HG02884 (cell line): ENCODE data around the gene UGT2A1.

Experiments used
- ATAC-seq: cut with Tn5 transposase; IDR thresholded peaks from one replicate; pipeline ENCODE4 v1.9.1; 2021; ENCODE audit warnings: mild to moderate bottlenecking, moderate library complexity; ENCODE audit not compliant: unreplicated experiment

Gene UGT2A1

DNA sequence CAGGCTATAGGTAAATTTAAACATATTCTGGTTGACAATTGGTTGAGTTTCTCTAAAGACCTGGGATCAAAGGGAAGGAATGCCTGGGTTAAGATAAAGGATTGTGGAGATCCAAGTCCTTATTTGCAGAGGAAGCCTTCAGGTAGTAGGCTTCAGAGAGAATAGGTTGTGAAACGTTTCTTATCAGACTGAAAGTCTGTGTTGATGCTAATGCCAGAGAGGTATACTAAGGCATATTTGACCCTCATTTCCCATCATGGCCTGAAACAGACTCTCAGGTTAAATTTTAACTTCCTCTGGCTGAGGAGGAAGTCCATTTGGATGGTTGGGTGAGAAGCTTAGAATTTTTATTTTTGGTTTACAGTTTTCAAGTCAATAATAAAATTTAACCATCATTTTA is 61.7 kb downstream of the UGT2A1 start:
- no peak for ATAC-seq

DNA sequence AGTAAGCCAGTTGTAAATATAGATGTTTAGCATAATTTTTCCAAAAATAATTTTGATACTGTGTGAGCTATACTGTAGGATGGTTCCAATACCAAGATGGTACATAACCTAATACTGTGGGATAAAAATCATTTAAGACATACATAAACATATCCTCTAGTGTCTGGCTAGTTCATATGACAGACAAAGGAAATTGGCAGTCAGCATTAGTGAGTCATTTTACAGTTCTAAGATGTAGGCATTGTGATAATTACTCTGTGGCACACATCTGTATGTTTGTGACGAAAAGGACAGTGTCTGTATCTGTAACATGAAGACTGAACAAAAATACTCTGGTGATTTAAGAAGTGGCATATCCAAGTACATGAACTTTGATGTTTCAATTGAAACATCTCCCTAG is 63.2 kb downstream of the UGT2A1 start:
- ATAC-seq, result no peak

DNA sequence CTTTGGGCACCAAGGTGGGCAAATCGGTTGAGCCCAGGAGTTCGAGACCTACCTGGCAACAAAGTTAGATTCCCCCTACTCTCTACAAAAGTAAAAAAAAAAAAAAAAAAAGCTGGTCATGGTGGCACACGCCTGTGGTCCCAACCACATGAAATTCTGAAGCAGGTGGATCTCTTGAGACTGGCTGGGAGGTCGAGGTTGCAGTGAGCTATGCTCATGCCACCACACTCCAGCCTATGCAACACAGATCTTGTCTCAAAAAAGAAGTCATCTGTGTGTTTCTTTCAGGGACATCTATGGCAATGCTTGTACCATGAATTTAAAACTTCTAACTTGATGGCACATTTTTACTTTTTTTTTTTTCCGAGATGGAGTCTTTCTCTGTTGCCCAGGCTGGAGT is 68.9 kb downstream of the UGT2A1 start:
- ATAC-seq, result no peak

DNA sequence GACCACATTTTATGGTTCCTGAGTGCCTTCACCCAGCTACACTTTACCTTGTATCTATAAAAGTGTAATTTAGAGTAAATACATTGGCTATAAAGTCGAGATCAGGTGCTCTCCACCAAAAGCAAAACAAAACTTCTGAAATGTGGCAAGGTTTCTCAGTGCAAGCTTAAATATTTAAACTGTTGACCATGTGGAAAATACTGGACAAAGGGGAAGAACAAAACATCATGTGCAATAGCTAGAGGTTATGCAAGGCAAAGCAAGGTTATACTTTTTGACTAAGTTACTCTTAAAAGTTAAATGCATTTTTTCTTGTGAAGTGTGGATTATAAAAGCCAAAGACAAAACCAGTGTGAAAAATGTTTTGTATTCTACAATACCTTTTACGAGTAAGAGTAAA is 69.5 kb downstream of the UGT2A1 start:
- no peak for ATAC-seq

DNA sequence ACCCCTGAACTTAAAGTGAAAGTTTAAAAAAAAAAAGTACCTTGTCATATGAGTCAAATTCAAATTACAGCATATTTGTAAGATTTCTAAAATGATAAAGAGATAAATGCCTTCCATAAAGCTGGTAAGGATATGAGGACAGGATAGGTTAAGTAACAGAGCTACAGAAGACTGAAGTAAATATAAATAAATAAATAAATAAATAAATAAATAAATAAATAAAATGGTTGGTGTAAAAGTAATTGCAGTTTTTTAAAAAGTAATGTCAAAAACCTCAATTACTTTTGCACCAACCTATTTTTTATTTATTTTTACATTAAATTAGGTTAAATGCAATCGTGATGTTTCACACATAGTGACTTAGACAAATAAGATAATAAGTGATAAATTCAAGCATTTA is 75.8 kb downstream of the UGT2A1 start:
- no peak for ATAC-seq

DNA sequence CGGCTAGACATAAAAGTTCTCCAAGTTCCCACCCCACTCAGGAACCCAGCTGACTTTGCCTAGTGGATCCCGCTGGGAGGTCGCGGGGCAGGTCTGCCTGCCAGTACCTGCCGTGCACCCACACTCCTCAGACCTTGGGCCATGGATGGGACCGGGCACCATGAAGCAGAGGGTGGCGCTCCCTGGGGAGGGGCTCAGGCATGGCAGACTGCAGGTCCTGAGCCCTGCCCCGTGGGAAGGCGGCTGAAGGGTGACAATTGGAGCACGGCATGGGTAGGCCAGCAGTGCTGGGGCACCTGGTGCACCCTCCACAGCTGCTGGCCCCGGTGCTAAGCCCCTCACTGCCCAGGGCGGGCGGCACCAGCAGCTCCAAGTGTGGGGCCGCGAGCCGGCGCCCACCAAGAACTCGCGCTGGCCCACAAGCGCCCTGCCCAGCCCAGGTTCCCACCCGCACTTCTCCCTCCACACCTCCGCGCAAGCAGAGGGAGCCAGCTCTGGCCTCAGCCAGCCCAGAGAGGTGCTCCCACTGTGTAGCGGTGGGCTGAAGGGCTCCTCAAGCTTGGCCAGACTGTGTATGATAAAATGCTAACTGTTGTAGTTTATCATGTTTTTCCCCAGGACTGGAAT is 76.7 kb downstream of the UGT2A1 start:
- no peak for ATAC-seq

DNA sequence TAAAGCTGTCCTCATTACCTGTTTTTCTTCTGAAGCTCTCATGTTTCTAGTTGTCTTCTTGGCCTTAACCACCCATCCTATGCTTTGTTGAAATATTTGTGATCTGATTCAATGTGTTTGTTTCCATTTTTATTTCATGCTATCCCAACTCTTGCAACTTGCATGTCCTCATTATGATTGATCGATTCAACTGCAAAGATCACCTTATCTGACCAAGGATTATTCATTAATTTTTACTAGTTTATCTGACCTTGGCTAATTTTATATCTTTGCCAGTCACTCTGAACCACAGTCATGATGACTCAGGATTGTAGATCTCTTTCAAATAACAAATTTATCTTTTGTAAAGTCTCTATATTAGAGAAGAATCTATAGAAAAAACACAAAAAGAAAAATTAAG is 84.3 kb downstream of the UGT2A1 start:
- no peak for ATAC-seq

DNA sequence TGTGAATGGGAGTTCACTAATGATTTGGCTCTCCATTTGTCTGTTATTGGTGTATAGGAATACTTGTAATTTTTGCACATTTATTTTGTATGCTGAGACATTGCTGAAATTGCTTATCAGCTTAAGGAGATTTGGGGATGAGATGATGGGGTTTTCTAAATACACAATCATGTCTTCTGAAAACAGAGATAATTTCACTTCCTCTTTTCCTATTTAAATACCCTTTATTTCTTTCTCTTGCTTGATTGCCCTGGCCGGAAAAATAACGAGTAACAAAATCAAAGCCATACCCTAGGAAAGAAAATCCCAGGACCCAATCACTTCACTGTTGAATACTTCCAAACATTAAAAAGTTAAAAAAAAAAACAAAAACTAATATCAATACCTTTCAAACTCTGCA is 89.6 kb downstream of the UGT2A1 start:
- no peak for ATAC-seq

DNA sequence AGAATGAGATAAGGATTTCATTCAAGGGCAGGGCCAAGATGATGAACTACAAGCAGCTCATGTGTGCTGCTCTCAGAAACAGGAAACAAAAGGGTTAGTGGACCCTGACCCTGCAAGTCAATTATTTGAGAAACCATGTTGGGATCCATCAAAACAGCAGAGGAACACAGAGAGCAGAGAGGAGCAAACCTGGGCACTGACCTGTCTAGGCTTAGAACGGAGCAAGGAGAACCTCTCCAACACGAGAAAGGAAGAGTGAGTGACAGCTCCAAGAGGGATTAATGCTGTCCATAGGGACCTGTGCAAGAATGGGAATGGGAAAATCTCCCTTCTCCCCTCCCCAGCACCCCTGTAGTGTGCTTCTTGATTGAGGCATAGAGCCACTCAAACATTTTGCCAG is 103.4 kb downstream of the UGT2A1 start:
- no peak for ATAC-seq

DNA sequence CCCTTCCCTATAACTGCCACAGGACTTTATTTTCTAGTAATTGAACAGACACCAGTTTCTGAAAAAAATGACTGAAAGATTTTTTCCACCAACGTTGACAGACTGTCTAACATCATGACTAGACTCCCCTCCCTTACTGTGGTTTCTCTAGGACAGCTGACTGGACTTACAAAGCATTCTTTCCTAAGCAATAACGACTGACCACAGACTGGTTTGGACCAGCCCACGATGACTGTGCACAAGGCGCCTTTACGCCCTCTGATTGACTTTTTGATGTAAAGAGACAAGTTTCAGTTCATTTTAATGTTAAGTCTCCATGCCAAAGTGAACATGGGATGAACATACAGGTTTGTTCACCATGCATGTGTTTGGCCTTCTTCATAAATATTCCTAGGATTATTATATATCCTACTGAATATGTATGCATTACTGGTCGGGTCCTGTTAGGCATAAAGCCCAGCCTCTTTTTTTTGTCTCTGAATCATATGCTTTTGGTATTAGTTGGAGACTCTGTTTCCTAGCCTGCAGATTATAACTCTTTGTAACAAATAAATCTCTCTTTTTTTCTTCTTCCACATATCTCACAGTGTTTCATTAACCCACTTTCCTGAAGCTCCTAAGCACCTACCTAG is 106.8 kb downstream of the UGT2A1 start:
- ATAC-seq, result no peak
